MM.1S (cell line): Measurements from ENCODE around the gene SEMA4D.

Experiments
- DNase-seq: peaks from one replicate; pipeline ENCODE4 v3.0.0-alpha.2; 2015
- H2AFZ ChIP-seq: fragments of 300-600 bp; sonication (generic); 2 replicates; pipeline ENCODE4 v1.6.0; 2016; ENCODE audit warnings: antibody characterized with exemption, low read length
- H3F3A ChIP-seq: fragments of 300-600 bp; sonication (generic); 2 replicates; pipeline ENCODE4 v1.6.1; 2016; ENCODE audit warnings: mild to moderate bottlenecking, antibody characterized with exemption, low read length, moderate library complexity, mixed read lengths; ENCODE audit not compliant: insufficient read depth
- H3K27ac ChIP-seq: fragments of 300-600 bp; sonication (generic); 2 replicates; pipeline ENCODE4 v1.5.1; 2016; ENCODE audit warnings: mild to moderate bottlenecking, low read length
- H3K27me3 ChIP-seq: fragments of 300-600 bp; sonication (generic); replicated peaks from 2 replicates; pipeline ENCODE4 v1.6.0; 2016; ENCODE audit warnings: low read length; ENCODE audit not compliant: insufficient read depth
- H3K36me3 ChIP-seq: fragments of 300-600 bp; sonication (generic); replicated peaks from 2 replicates; pipeline ENCODE4 v1.6.1; 2016; ENCODE audit warnings: mild to moderate bottlenecking, low read length, mixed read lengths; ENCODE audit not compliant: insufficient read depth
- H3K4me1 ChIP-seq: fragments of 300-600 bp; sonication (generic); 2 replicates; pipeline ENCODE4 v1.6.1; 2016; ENCODE audit warnings: low read length, mixed read lengths
- H3K4me2 ChIP-seq: fragments of 300-600 bp; sonication (generic); 2 replicates; pipeline ENCODE4 v1.6.0; 2016; ENCODE audit warnings: low read depth, low read length
- H3K4me3 ChIP-seq: fragments of 300-600 bp; sonication (generic); 2 replicates; pipeline ENCODE4 v1.5.1; 2016; ENCODE audit warnings: low read length, mixed read lengths
- H3K79me2 ChIP-seq: fragments of 300-600 bp; sonication (generic); 2 replicates; pipeline ENCODE4 v1.6.1; 2016; ENCODE audit warnings: mixed run types, low read length, mixed read lengths
- H3K9ac ChIP-seq: fragments of 300-600 bp; sonication (generic); 2 replicates; pipeline ENCODE4 v1.6.1; 2016; ENCODE audit warnings: low read length, mixed read lengths
- H3K9me2 ChIP-seq: fragments of 300-600 bp; sonication (generic); replicated peaks from 2 replicates; pipeline ENCODE4 v1.6.1; 2016; ENCODE audit warnings: mild to moderate bottlenecking, low read length, mixed read lengths; ENCODE audit not compliant: insufficient read depth
- H3K9me3 ChIP-seq: fragments of 300-600 bp; sonication (generic); replicated peaks from 2 replicates; pipeline ENCODE4 v1.6.1; 2016; ENCODE audit warnings: mild to moderate bottlenecking, low read length, mixed read lengths; ENCODE audit not compliant: insufficient read depth
- H4K20me1 ChIP-seq: fragments of 300-600 bp; sonication (generic); 2 replicates; pipeline ENCODE4 v1.6.1; 2016; ENCODE audit warnings: mild to moderate bottlenecking, low read length, moderate library complexity, mixed read lengths; ENCODE audit not compliant: insufficient read depth
- CTCF ChIP-seq: fragments of 300-600 bp; sonication (generic); IDR thresholded peaks from 2 replicates; pipeline ENCODE4 v1.5.1; 2016; ENCODE audit warnings: antibody characterized with exemption, low read length, mixed read lengths
- EZH2 ChIP-seq: fragments of 300-600 bp; sonication (generic); optimal IDR thresholded peaks from 2 replicates; pipeline ENCODE3; 2017; ENCODE audit warnings: low read depth, mild to moderate bottlenecking, antibody characterized with exemption, low read length, mixed read lengths
- EZH2phosphoT487 ChIP-seq: fragments of 300-600 bp; sonication (generic); IDR thresholded peaks from 2 replicates; pipeline ENCODE4 v1.6.1; 2018; ENCODE audit warnings: antibody characterized with exemption, low read length

SEMA4D gene

GRCh38 chr9:89436326-89436725, 61.6 kb downstream of the SEMA4D start:
- H3K4me1 ChIP-seq = peaks cover 63% of the 10 kb centered on the region
- DNase-seq = no peak
- H3F3A ChIP-seq = peaks cover 34% of the 10 kb centered on the region
- H3K9me2 ChIP-seq = no peaks in the 10 kb centered on the region
- no peak overlapping the region for H3K4me3 ChIP-seq
- H3K27ac ChIP-seq = peak overlapping the region; percentile 72
- TF ChIP-seq CTCF = no peak
- no peak for TF ChIP-seq EZH2
- TF ChIP-seq EZH2phosphoT487 = no peak
- no peaks in the 10 kb centered on the region for H4K20me1 ChIP-seq
- no peaks in the 10 kb centered on the region for H3K9me3 ChIP-seq
- H3K9ac ChIP-seq = peak overlapping the region; percentile 35; the same call in 1 of the 2 replicates
- no peak overlapping the region for H2AFZ ChIP-seq
- H3K79me2 ChIP-seq = peaks cover 90% of the 10 kb centered on the region
- no peaks in the 10 kb centered on the region for H3K27me3 ChIP-seq
- no peaks in the 10 kb centered on the region for H3K36me3 ChIP-seq
- H3K4me2 ChIP-seq = peak overlapping the region; percentile 71

- Histone ChIP-seq H3K9me2 (no peaks in the 10 kb centered on the region), H3K9me3 (no peaks in the 10 kb centered on the region), H3K36me3 (no peaks in the 10 kb centered on the region), H3K27ac (peak overlapping the region; percentile 72), H3K4me3 (no peak overlapping the region), H3F3A (peaks cover 34% of the 10 kb centered on the region), H3K4me2 (peak overlapping the region; percentile 71; the same call in 1 of the 2 replicates), H2AFZ (no peak overlapping the region), H3K4me1 (peaks cover 63% of the 10 kb centered on the region), H3K27me3 (no peaks in the 10 kb centered on the region), H3K9ac (0 out of 2 replicates have a peak overlapping the region, but pooled peaks have one; percentile 12), H3K79me2 (peaks cover 90% of the 10 kb centered on the region), H4K20me1 (no peaks in the 10 kb centered on the region)
- peak; percentile 84 for DNase-seq
- TF ChIP-seq CTCF (no peak), EZH2phosphoT487 (no peak), EZH2 (no peak)
Measured at GRCh38 chr9:89435071-89435823, 62.7 kb downstream of the SEMA4D start.

GRCh38 chr9:89434636-89435035, 63.3 kb downstream of the SEMA4D start:
- Histone ChIP-seq H3K4me3 (no peak overlapping the region), H3K4me2 (peak overlapping the region; percentile 71; the same call in 1 of the 2 replicates), H3K9me2 (no peaks in the 10 kb centered on the region), H3K27me3 (no peaks in the 10 kb centered on the region), H3K79me2 (peaks cover 90% of the 10 kb centered on the region), H4K20me1 (no peaks in the 10 kb centered on the region), H3F3A (peaks cover 34% of the 10 kb centered on the region), H3K4me1 (peaks cover 63% of the 10 kb centered on the region), H3K9ac (no peak overlapping the region), H3K9me3 (no peaks in the 10 kb centered on the region), H3K36me3 (no peaks in the 10 kb centered on the region), H3K27ac (peak overlapping the region; percentile 72; the same call in 1 of the 2 replicates), H2AFZ (no peak overlapping the region)
- DNase-seq = no peak
- TF ChIP-seq EZH2phosphoT487 = no peak
- no peak for TF ChIP-seq EZH2
- TF ChIP-seq CTCF = no peak
